ENCODE results near the gene TEX14. TPM values are rescaled to one million over a fixed set of nuclear protein-coding genes. Genes with fewer than 3 reads are reported as not detected.

Gene TEX14
- total and polyA plus RNA-seq, 5 donors from 2014 or later = 0.05 to 1.8 (median 0.37) TPM; not detected in 2

GRCh38 chr17:58532555-58532951, 159.3 kb downstream of the TEX14 start:
- H3K4me1 Mint-ChIP-seq = peaks cover 0 to 2% (median 0%) of the 10 kb centered on the region in 4 donors
- H3K4me3 ChIP-seq (ENCODE audit: low read depth, low read length) = peak overlapping the region; percentile 41
- no peak for ATAC-seq (ENCODE audit: low read depth in 2 of 2)
- no peaks in the 10 kb centered on the region for H3K9me3 ChIP-seq (ENCODE audit: control insufficient read depth in 2 of 2, low read length in 2 of 2)
- no peaks in the 10 kb centered on the region for H3K9me3 Mint-ChIP-seq
- H3K27me3 ChIP-seq (ENCODE audit: control insufficient read depth, insufficient read depth, low read length) = peaks cover 14% of the 10 kb centered on the region
- DNase-seq = no peak
- peaks cover 9% of the 10 kb centered on the region for H3K4me1 ChIP-seq (ENCODE audit: control insufficient read depth, insufficient read depth, low read length, poor library complexity, severe bottlenecking)
- H3K27ac ChIP-seq (ENCODE audit: insufficient read depth, low read length, poor library complexity, severe bottlenecking) = no peak overlapping the region
- H3K36me3 Mint-ChIP-seq = peaks cover 4% of the 10 kb centered on the region
- peak overlapping the region in 1 of 3 donors; percentile 53 for H3K27ac Mint-ChIP-seq
- peaks cover 42% of the 10 kb centered on the region for H3K27me3 Mint-ChIP-seq
- peak overlapping the region; percentile 56 to 76 (median 62) for H3K4me3 Mint-ChIP-seq
- no peaks in the 10 kb centered on the region for H3K36me3 ChIP-seq (ENCODE audit: control insufficient read depth, insufficient read depth, low read length)

GRCh38 chr17:58531661-58532554, 159.9 kb downstream of the TEX14 start:
- H3K4me1 Mint-ChIP-seq = peaks cover 0 to 2% (median 0%) of the 10 kb centered on the region in 4 donors
- H3K27me3 Mint-ChIP-seq = peaks cover 41% of the 10 kb centered on the region
- H3K27me3 ChIP-seq (ENCODE audit: control insufficient read depth, insufficient read depth, low read length) = peaks cover 14% of the 10 kb centered on the region
- H3K4me3 Mint-ChIP-seq = peak overlapping the region; percentile 56 to 76 (median 62)
- peaks cover 9% of the 10 kb centered on the region for H3K4me1 ChIP-seq (ENCODE audit: control insufficient read depth, insufficient read depth, low read length, poor library complexity, severe bottlenecking)
- peak; percentile 81 to 84 for ATAC-seq (ENCODE audit: low read depth in 2 of 2)
- no peaks in the 10 kb centered on the region for H3K36me3 ChIP-seq (ENCODE audit: control insufficient read depth, insufficient read depth, low read length)
- peak overlapping the region; percentile 41 for H3K4me3 ChIP-seq (ENCODE audit: low read depth, low read length)
- no peak overlapping the region for H3K27ac ChIP-seq (ENCODE audit: insufficient read depth, low read length, poor library complexity, severe bottlenecking)
- no peaks in the 10 kb centered on the region for H3K9me3 ChIP-seq (ENCODE audit: control insufficient read depth in 2 of 2, low read length in 2 of 2)
- H3K27ac Mint-ChIP-seq = peak overlapping the region in 1 of 3 donors; percentile 53
- peak; percentile 58 to 60 (median 59) for DNase-seq
- H3K9me3 Mint-ChIP-seq = no peaks in the 10 kb centered on the region
- peaks cover 4% of the 10 kb centered on the region for H3K36me3 Mint-ChIP-seq

GRCh38 chr17:58531122-58531521, 160.7 kb downstream of the TEX14 start:
- Histone ChIP-seq H3K27ac (ENCODE audit: insufficient read depth, low read length, poor library complexity, severe bottlenecking) (no peak overlapping the region), H3K9me3 (ENCODE audit: control insufficient read depth in 2 of 2, low read length in 2 of 2) (no peaks in the 10 kb centered on the region), H3K36me3 (ENCODE audit: control insufficient read depth, insufficient read depth, low read length) (no peaks in the 10 kb centered on the region), H3K27me3 (ENCODE audit: control insufficient read depth, insufficient read depth, low read length) (peaks cover 10% of the 10 kb centered on the region), H3K4me1 (ENCODE audit: control insufficient read depth, insufficient read depth, low read length, poor library complexity, severe bottlenecking) (peaks cover 9% of the 10 kb centered on the region), H3K4me3 (ENCODE audit: low read depth, low read length) (no peak overlapping the region)
- Mint-ChIP-seq H3K4me1 (peaks cover 0 to 2% (median 0%) of the 10 kb centered on the region in 4 donors), H3K27me3 (peaks cover 33% of the 10 kb centered on the region), H3K27ac (no peak overlapping the region), H3K4me3 (peak overlapping the region; percentile 39 to 82 (median 74)), H3K36me3 (peaks cover 4% of the 10 kb centered on the region), H3K9me3 (no peaks in the 10 kb centered on the region)
- ATAC-seq (ENCODE audit: low read depth in 2 of 2) (no peak), DNase-seq (no peak)

- H3K27me3 ChIP-seq (ENCODE audit: control insufficient read depth, insufficient read depth, low read length) = peaks cover 10% of the 10 kb centered on the region
- H3K27ac ChIP-seq (ENCODE audit: insufficient read depth, low read length, poor library complexity, severe bottlenecking) = no peak overlapping the region
- H3K27me3 Mint-ChIP-seq = peaks cover 28% of the 10 kb centered on the region
- H3K4me1 ChIP-seq (ENCODE audit: control insufficient read depth, insufficient read depth, low read length, poor library complexity, severe bottlenecking) = peaks cover 9% of the 10 kb centered on the region
- no peaks in the 10 kb centered on the region for H3K9me3 Mint-ChIP-seq
- ATAC-seq (ENCODE audit: low read depth in 2 of 2) = no peak
- no peak overlapping the region for H3K4me3 ChIP-seq (ENCODE audit: low read depth, low read length)
- no peaks in the 10 kb centered on the region for H3K9me3 ChIP-seq (ENCODE audit: control insufficient read depth in 2 of 2, low read length in 2 of 2)
- peak overlapping the region; percentile 39 to 82 (median 74) for H3K4me3 Mint-ChIP-seq
- no peaks in the 10 kb centered on the region for H3K36me3 ChIP-seq (ENCODE audit: control insufficient read depth, insufficient read depth, low read length)
- DNase-seq = no peak
- peaks cover 4% of the 10 kb centered on the region for H3K36me3 Mint-ChIP-seq
- H3K4me1 Mint-ChIP-seq = peaks cover 0 to 2% (median 0%) of the 10 kb centered on the region in 4 donors
- H3K27ac Mint-ChIP-seq = no peak overlapping the region
Observed at GRCh38 chr17:58530655-58531054, 161.2 kb downstream of the TEX14 start.

- no peaks in the 10 kb centered on the region for H3K9me3 Mint-ChIP-seq
- no peak overlapping the region for H3K4me3 Mint-ChIP-seq
Observed at GRCh38 chr17:58529275-58529674, 162.6 kb downstream of the TEX14 start.

GRCh38 chr17:58528443-58528842, 163.4 kb downstream of the TEX14 start:
- H3K9me3 Mint-ChIP-seq = no peaks in the 10 kb centered on the region
- peaks cover 4% of the 10 kb centered on the region for H3K36me3 Mint-ChIP-seq
- no peak overlapping the region for H3K27ac Mint-ChIP-seq
- no peak overlapping the region for H3K27ac ChIP-seq (ENCODE audit: insufficient read depth, low read length, poor library complexity, severe bottlenecking)
- peak overlapping the region in 1 of 4 donors; percentile 27 for H3K4me3 Mint-ChIP-seq
- peaks cover 0 to 2% (median 0%) of the 10 kb centered on the region in 4 donors for H3K4me1 Mint-ChIP-seq
- peaks cover 14% of the 10 kb centered on the region for H3K27me3 Mint-ChIP-seq
- no peaks in the 10 kb centered on the region for H3K36me3 ChIP-seq (ENCODE audit: control insufficient read depth, insufficient read depth, low read length)
- no peak overlapping the region for H3K4me3 ChIP-seq (ENCODE audit: low read depth, low read length)
- DNase-seq (no peak), ATAC-seq (ENCODE audit: low read depth in 2 of 2) (no peak)
- no peaks in the 10 kb centered on the region for H3K9me3 ChIP-seq (ENCODE audit: control insufficient read depth in 2 of 2, low read length in 2 of 2)
- peaks cover 8% of the 10 kb centered on the region for H3K27me3 ChIP-seq (ENCODE audit: control insufficient read depth, insufficient read depth, low read length)
- H3K4me1 ChIP-seq (ENCODE audit: control insufficient read depth, insufficient read depth, low read length, poor library complexity, severe bottlenecking) = peaks cover 9% of the 10 kb centered on the region

More at GRCh38 chr17:58529275-58529674, 162.6 kb downstream of the TEX14 start:
- H3K27ac Mint-ChIP-seq = peak overlapping the region in 2 of 3 donors; percentile 12 to 42
- no peak for ATAC-seq (ENCODE audit: low read depth in 2 of 2)
- no peaks in the 10 kb centered on the region for H3K9me3 ChIP-seq (ENCODE audit: control insufficient read depth in 2 of 2, low read length in 2 of 2)
- DNase-seq = no peak
- peaks cover 4% of the 10 kb centered on the region for H3K36me3 Mint-ChIP-seq
- H3K27me3 Mint-ChIP-seq = peaks cover 18% of the 10 kb centered on the region
- H3K36me3 ChIP-seq (ENCODE audit: control insufficient read depth, insufficient read depth, low read length) = no peaks in the 10 kb centered on the region
- H3K27me3 ChIP-seq (ENCODE audit: control insufficient read depth, insufficient read depth, low read length) = peaks cover 8% of the 10 kb centered on the region
- no peak overlapping the region for H3K4me3 ChIP-seq (ENCODE audit: low read depth, low read length)
- peaks cover 0 to 2% (median 0%) of the 10 kb centered on the region in 4 donors for H3K4me1 Mint-ChIP-seq
- no peak overlapping the region for H3K27ac ChIP-seq (ENCODE audit: insufficient read depth, low read length, poor library complexity, severe bottlenecking)
- H3K4me1 ChIP-seq (ENCODE audit: control insufficient read depth, insufficient read depth, low read length, poor library complexity, severe bottlenecking) = peaks cover 9% of the 10 kb centered on the region

- H3K36me3 ChIP-seq (ENCODE audit: control insufficient read depth, insufficient read depth, low read length) = no peaks in the 10 kb centered on the region
- no peaks in the 10 kb centered on the region for H3K9me3 Mint-ChIP-seq
- H3K4me3 Mint-ChIP-seq = no peak overlapping the region
- peaks cover 9% of the 10 kb centered on the region for H3K27me3 Mint-ChIP-seq
- no peaks in the 10 kb centered on the region for H3K36me3 Mint-ChIP-seq
- no peak for ATAC-seq (ENCODE audit: low read depth in 2 of 2)
- no peak for DNase-seq
- peaks cover 8% of the 10 kb centered on the region for H3K27me3 ChIP-seq (ENCODE audit: control insufficient read depth, insufficient read depth, low read length)
- H3K27ac ChIP-seq (ENCODE audit: insufficient read depth, low read length, poor library complexity, severe bottlenecking) = no peak overlapping the region
- H3K4me1 ChIP-seq (ENCODE audit: control insufficient read depth, insufficient read depth, low read length, poor library complexity, severe bottlenecking) = peaks cover 9% of the 10 kb centered on the region
- peaks cover 0 to 2% (median 0%) of the 10 kb centered on the region in 4 donors for H3K4me1 Mint-ChIP-seq
- H3K27ac Mint-ChIP-seq = no peak overlapping the region
- H3K9me3 ChIP-seq (ENCODE audit: control insufficient read depth in 2 of 2, low read length in 2 of 2) = no peaks in the 10 kb centered on the region
- H3K4me3 ChIP-seq (ENCODE audit: low read depth, low read length) = no peak overlapping the region
Observed at GRCh38 chr17:58527949-58528348, 163.9 kb downstream of the TEX14 start.
